Stimulated activated CD8-positive, alpha-beta memory T cell treated with anti-CD3 and anti-CD28 coated beads, Interleukin-15, amount 100 ng/mL, for 4 hours (primary cell): ENCODE results near the gene ATAT1.
A peak's percentile ranks its signal among the peaks of the same experiment; 100 is the strongest.

ENCODE experiments used
- DNase-seq, 2 donors: peaks; one replicate each; pipeline ENCODE4 v3.0.0-alpha.2; 2020; ENCODE audit warnings: low read depth in 2 of 2

The ATAT1 gene

GRCh38 chr6:30684386-30685156 lies 57.9 kb downstream of the ATAT1 start:
- DNase-seq, result no peak

DNA sequence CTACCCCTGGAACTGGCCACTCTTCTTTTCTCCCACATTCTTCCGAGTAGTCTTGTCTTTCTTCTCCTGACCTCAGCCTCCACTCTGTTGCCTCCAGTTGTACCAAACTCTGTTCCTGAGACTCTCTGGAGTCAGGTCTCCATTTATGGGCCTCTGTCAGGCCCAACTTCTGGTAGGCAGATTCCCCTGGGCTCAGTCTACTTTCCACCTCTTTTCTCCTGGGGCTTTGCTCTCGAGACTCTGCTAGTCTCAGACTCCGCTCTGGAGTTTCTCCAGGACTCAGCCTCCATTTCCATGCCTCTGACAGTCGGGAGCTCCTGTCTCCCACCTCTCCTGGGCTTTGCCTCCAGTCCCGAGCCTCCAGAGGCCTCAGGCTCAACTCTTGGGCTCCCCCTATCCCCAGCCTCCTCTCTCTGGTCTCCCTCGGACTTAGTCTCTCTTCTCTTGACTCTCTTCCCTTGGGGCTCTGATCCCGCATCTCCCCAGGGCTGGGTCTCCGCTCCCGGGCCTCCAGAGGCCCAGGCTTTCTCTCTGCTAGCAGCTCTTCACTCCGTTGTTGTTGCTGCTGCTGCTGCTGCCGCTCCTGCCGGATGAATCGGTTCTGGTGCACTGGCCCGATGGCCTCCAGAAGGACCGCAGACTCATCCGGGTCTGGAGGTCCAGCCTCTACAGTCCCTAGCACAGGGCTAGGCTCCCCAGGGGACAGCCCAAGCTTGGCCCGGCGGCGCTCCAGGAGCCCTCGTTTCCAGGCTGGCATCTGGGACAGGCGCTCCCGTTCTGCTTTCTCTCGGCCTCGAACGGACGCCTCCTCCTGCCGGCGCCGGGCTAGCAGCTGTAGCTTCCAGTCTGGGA lies 58.7 kb downstream of the ATAT1 start:
- no peak for DNase-seq

GRCh38 chr6:30686009-30686907 lies 59.6 kb downstream of the ATAT1 start, which contains the start of gene PPP1R18:
Gene PPP1R18, minus strand, starts transcription at chr6:30686645. Its CDS starts 627 bp downstream, at chr6:30686018.
- peak; percentile 76 to 78 for DNase-seq

DNA sequence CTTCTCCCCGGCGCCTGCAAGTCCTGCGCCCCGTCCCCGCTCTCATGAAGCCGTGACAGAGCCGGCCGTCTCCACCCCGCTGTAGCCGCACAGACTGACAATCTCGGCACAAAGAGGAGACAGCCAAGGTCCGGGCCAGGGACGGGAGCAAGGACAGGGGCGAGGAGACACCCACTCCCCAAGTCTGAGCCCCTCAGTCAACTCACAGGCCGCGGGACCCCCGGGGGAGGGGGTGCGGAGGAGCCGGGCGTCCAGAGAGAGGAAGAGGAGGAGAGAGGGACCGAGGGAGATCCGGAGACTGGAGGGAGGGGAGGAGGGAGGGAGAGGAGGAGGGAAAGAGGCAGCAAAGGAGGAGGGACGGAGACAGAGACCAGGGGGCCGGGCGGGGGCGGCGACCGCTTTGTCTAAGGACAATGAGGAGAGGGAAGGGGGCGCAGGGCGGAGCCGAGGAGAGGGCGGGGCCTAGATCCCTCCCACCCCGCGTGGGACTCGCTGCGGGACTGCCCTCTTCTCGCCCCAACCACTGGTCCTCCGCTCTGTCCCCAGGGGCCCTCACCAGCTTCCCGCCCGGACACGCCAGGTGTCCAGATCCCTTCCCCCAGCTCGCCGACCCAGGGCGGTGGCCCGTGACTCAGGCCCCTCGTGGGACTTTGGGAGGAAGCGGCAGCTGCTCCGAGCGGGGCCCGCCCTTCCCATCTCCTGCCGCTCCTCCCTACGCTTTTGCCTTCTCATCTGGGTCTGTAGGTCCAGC lies 60.4 kb downstream of the ATAT1 start:
- peak; percentile 64 to 66 for DNase-seq

- DNase-seq, result no peak
These were observed 61.2 kb downstream of the ATAT1 start for GRCh38 chr6:30687659-30688431.

DNA sequence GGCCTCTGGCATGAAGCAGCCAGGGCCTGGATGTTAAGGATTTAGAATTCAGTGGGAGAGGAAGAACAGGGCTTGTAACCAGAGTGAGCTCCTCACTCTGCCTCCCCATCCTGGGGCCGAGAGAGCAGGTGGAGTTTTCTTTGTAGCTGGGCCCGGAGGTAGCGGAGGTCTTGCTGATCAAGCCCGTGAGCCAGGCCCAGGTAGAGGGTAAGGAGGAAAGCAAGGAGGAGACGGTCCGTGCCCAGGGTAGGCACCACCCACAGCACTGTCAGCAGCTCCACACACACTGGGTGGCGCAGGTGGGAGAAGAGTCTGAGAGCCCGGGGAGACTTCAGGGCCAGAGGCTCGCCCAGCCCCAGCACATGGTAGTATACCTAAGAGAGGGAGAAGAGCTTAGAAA lies 61.9 kb downstream of the ATAT1 start:
- DNase-seq, result no peak

DNA sequence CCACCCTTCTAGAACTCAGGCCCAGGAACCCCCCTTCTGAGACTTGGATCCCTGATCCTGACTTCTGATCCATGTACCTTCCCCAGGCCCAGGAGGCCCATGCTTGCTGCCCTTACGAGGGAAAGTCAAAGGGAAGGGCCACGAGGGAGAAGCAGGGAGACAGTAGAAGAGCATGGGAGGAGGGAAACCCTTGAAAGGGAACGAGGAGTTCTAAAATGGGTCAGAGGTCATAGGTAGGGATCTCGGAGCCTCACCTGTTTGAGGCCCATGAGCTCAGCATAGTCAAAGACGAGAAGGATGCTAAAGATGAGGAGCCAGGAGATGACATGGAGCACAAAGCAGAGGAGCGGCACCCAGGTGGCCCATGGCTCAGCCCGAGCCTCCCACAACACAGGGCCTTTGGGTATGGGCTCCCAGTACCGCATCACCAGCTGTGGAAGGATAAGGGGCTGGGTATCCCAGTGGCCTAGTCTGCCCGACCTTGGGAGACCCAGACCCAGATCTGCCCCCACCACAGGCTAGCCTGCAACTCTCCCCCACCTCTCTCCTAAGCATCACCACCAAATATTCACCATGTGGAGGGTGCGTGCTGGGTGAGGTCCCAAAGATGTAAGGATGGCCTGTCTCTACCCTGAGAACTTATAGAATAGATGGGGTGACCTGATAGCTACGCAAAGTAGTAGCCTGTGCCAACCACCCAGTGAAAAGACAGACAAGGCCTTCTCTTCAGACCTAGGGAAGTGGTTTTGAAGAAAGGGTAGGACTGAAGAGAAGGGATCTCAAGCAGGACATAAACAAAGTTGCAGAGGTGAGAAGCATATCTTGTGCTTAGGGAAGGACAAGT lies 62.6 kb downstream of the ATAT1 start:
- DNase-seq, result no peak

GRCh38 chr6:30689985-30690384 lies 63.3 kb downstream of the ATAT1 start:
- no peak for DNase-seq

GRCh38 chr6:30690403-30691207 lies 63.9 kb downstream of the ATAT1 start, which contains the start of gene NRM:
Gene NRM, minus strand, starts transcription at chr6:30690984. Its CDS starts 10 bp downstream, at chr6:30690974.
- DNase-seq, result peak; percentile 36 to 47

GRCh38 chr6:30691208-30691847 lies 64.7 kb downstream of the ATAT1 start:
- DNase-seq, result no peak
